Mesenchymal stem cell (in vitro differentiated cells and primary cell): ENCODE measurements around the gene NAALADL2.
A peak's percentile ranks its signal among the peaks of the same experiment; 100 is the strongest.
"Not testable (repeated sequence)": the region's sequence is repeated elsewhere in the genome, so short reads cannot be mapped to it uniquely, and the experiment has no call there.

Experiments used
- DNase-seq: peaks from one replicate; pipeline ENCODE4 v3.0.0-alpha.2; 2013
- H2AFZ ChIP-seq: one replicate; pipeline ENCODE4 v1.6.1; 2013; ENCODE audit warnings: low read depth, mild to moderate bottlenecking, control low read depth, inconsistent platforms, low read length, moderate library complexity
- H2AK5ac ChIP-seq: 2 replicates; pipeline ENCODE4 v1.6.1; 2013; ENCODE audit warnings: low read length, moderate library complexity, mild to moderate bottlenecking, inconsistent platforms; ENCODE audit not compliant: severe bottlenecking
- H2BK120ac ChIP-seq: one replicate; pipeline ENCODE4 v1.6.1; 2013; ENCODE audit warnings: low read depth, mild to moderate bottlenecking, inconsistent platforms, low read length, moderate library complexity
- H2BK12ac ChIP-seq, 2 experiments: one replicate each; pipeline ENCODE4 v1.6.1; 2013; ENCODE audit warnings: inconsistent platforms in 2 of 2, low read length in 2 of 2, mild to moderate bottlenecking in 2 of 2, moderate library complexity in 2 of 2, control low read depth in 1 of 2
- H2BK15ac ChIP-seq: one replicate; pipeline ENCODE4 v1.6.1; 2013; ENCODE audit warnings: mild to moderate bottlenecking, low read depth, inconsistent platforms; ENCODE audit not compliant: poor library complexity, severe bottlenecking
- H2BK5ac ChIP-seq: 2 replicates; pipeline ENCODE4 v1.6.1; 2013; ENCODE audit warnings: low read depth, mild to moderate bottlenecking, low read length, control low read depth, inconsistent platforms; ENCODE audit not compliant: poor library complexity, severe bottlenecking
- H3K14ac ChIP-seq, 2 experiments: one replicate each; pipeline ENCODE4 v1.6.1; 2013; ENCODE audit warnings: inconsistent platforms in 2 of 2, low read length in 2 of 2, control low read depth in 1 of 2, mild to moderate bottlenecking in 1 of 2, moderate library complexity in 1 of 2
- H3K18ac ChIP-seq, 2 experiments: one replicate each; pipeline ENCODE4 v1.6.1; 2013; ENCODE audit warnings: inconsistent platforms in 2 of 2, low read length in 2 of 2, control low read depth in 1 of 2, low read depth in 1 of 2, mild to moderate bottlenecking in 1 of 2
- H3K23ac ChIP-seq, 2 experiments: one replicate each; pipeline ENCODE4 v1.6.1; 2013; ENCODE audit warnings: inconsistent platforms in 2 of 2, low read length in 2 of 2, mild to moderate bottlenecking in 2 of 2, moderate library complexity in 2 of 2, control low read depth in 1 of 2
- H3K27ac ChIP-seq: 2 replicates; pipeline ENCODE4 v1.5.1; 2013; ENCODE audit warnings: mild to moderate bottlenecking, moderate library complexity, low read length, control low read depth, inconsistent platforms; ENCODE audit not compliant: poor library complexity, severe bottlenecking
- H3K27me3 ChIP-seq, 2 experiments: 2 replicates each; pipeline versions ENCODE4 v1.6.1 to v1.7.0; 2013; ENCODE audit warnings: low read length in 2 of 2, mild to moderate bottlenecking in 2 of 2, moderate library complexity in 2 of 2, control low read depth in 1 of 2, inconsistent platforms in 1 of 2; ENCODE audit not compliant: control insufficient read depth in 1 of 2, insufficient read depth in 1 of 2
- H3K36me3 ChIP-seq, 2 experiments: 2 replicates each; pipeline versions ENCODE4 v1.6.1 to v1.7.0; 2013; ENCODE audit warnings: low read length in 2 of 2, control low read depth in 1 of 2, inconsistent platforms in 1 of 2, low read depth in 1 of 2, mild to moderate bottlenecking in 1 of 2; ENCODE audit not compliant: insufficient read depth in 2 of 2, control insufficient read depth in 1 of 2
- H3K4ac ChIP-seq, 2 experiments: one replicate each; pipeline ENCODE4 v1.6.1; 2013; ENCODE audit warnings: inconsistent platforms in 2 of 2, low read length in 2 of 2, mild to moderate bottlenecking in 2 of 2, moderate library complexity in 2 of 2, control low read depth in 1 of 2, low read depth in 1 of 2
- H3K4me1 ChIP-seq: 2 replicates; pipeline ENCODE4 v1.6.1; 2013; ENCODE audit warnings: low read depth, low read length, control low read depth; ENCODE audit not compliant: control insufficient read depth, insufficient read depth
- H3K4me2 ChIP-seq: 2 replicates; pipeline ENCODE4 v1.6.1; 2013; ENCODE audit warnings: low read length, mild to moderate bottlenecking, inconsistent platforms; ENCODE audit not compliant: poor library complexity, severe bottlenecking
- H3K4me3 ChIP-seq, 2 experiments: 2 replicates each; pipeline versions ENCODE4 v1.5.1 to v1.7.0; 2013; ENCODE audit warnings: low read length in 2 of 2, mild to moderate bottlenecking in 2 of 2, control low read depth in 1 of 2, low read depth in 1 of 2; ENCODE audit not compliant: insufficient read depth in 1 of 2
- H3K79me1 ChIP-seq: replicated peaks from 2 replicates; pipeline ENCODE4 v1.6.1; 2013; ENCODE audit warnings: mild to moderate bottlenecking, control low read depth, low read length, inconsistent platforms; ENCODE audit not compliant: poor library complexity, severe bottlenecking
- H3K9ac ChIP-seq: 2 replicates; pipeline ENCODE4 v1.7.0; 2013; ENCODE audit warnings: mild to moderate bottlenecking, low read length, moderate library complexity
- H3K9me3 ChIP-seq: 2 replicates; pipeline ENCODE4 v1.7.0; 2013; ENCODE audit warnings: mild to moderate bottlenecking, low read length; ENCODE audit not compliant: control insufficient read depth
- H4K8ac ChIP-seq: one replicate; pipeline ENCODE4 v1.6.1; 2013; ENCODE audit warnings: inconsistent platforms, mild to moderate bottlenecking, low read length, moderate library complexity
- H4K91ac ChIP-seq: one replicate; pipeline ENCODE4 v1.6.1; 2013; ENCODE audit warnings: mild to moderate bottlenecking, low read length, inconsistent platforms
- WGBS: methylation state at CpG from one replicate; pipeline ENCODE4 v1.1.7; 2013; ENCODE audit warnings: mixed read lengths; 5-methylcytosine and 5-hydroxymethylcytosine counted together

The NAALADL2 gene

DNA sequence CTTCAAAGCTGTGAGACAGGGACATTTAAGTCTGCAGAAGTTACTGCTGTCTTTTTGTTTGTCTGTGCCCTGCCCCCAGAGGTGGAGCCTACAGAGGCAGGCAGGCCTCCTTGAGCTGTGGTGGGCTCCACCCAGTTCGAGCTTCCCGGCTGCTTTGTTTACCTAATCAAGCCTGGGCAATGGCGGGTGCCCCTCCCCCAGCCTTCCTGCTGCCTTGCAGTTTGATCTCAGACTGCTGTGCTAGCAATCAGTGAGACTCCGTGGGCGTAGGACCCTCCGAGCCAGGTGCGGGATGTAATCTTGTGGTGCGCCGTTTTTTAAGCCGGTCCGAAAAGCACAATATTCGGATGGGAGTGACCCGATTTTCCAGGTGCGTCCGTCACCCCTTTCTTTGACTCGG is 928.0 kb downstream of the NAALADL2 start:
- not testable (repeated sequence) for H3K4me1 ChIP-seq, H3K36me3 ChIP-seq, H3K79me1 ChIP-seq, H2BK12ac ChIP-seq, H3K23ac ChIP-seq, H2BK120ac ChIP-seq, H2BK15ac ChIP-seq, H3K18ac ChIP-seq, H2AFZ ChIP-seq, H3K27me3 ChIP-seq, H3K9ac ChIP-seq, H4K8ac ChIP-seq, H4K91ac ChIP-seq, H3K4me2 ChIP-seq, H3K9me3 ChIP-seq, H2AK5ac ChIP-seq, H3K4ac ChIP-seq, H3K27ac ChIP-seq, H3K4me3 ChIP-seq, H2BK5ac ChIP-seq, DNase-seq, H3K14ac ChIP-seq
- WGBS, result 79% methylated on average over 6 of the region's 16 CpGs

DNA sequence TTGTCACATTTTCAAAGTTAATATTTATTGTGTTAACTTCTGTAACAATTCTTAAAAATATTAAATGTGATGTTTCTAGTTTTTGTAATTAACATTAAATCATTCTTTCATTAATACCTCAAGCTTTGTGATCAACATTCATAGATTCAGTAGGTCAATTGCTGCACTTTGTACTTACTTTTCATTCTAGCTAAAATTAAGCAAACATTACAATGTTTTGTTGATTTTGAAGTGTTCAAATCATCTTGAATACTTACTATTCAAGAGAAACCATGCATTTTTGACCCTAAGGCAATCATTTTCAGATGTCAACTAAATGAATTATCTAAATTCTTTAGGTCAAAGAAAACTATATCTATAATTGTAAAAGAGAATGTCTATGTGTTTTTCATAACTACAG is 933.1 kb downstream of the NAALADL2 start:
- no peak overlapping the region for H3K27ac ChIP-seq
- no peak overlapping the region for H2BK12ac ChIP-seq
- H3K18ac ChIP-seq, result no peak overlapping the region
- H3K79me1 ChIP-seq, result no peaks in the 10 kb centered on the region
- H4K8ac ChIP-seq, result no peak overlapping the region
- no peaks in the 10 kb centered on the region for H3K4me1 ChIP-seq
- H2BK15ac ChIP-seq, result no peak overlapping the region
- H2BK5ac ChIP-seq, result no peak overlapping the region
- no peak overlapping the region for H3K14ac ChIP-seq
- H3K4me2 ChIP-seq, result no peak overlapping the region
- no peak overlapping the region for H3K9ac ChIP-seq
- no peaks in the 10 kb centered on the region for H3K27me3 ChIP-seq
- no peak overlapping the region for H4K91ac ChIP-seq
- H3K36me3 ChIP-seq, result no peaks in the 10 kb centered on the region
- no peak overlapping the region for H3K4me3 ChIP-seq
- peaks cover 7% of the 10 kb centered on the region for H3K9me3 ChIP-seq
- H3K4ac ChIP-seq, result no peak overlapping the region
- no peak overlapping the region for H2AFZ ChIP-seq
- no peak overlapping the region for H2BK120ac ChIP-seq
- H2AK5ac ChIP-seq, result no peak overlapping the region
- DNase-seq, result no peak
- H3K23ac ChIP-seq, result no peak overlapping the region

DNA sequence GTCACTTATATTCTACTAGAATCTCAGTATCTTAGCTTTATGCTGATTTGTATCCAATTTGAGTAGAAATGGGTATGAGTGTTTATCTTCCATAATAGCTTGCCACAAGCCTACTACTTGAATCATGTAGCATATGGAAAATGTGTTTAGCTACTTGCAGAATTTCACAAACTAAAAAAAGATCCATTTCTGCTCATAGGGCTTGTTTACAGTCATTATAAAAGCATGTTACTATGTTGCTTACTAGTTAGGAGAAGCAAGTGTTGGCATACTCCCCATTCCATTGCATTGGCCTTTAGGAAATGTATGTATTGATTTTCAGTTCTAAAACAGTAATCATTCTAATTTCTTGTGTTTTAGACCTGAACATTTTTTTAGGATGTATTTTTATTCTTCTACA is 939.2 kb downstream of the NAALADL2 start:
- Histone ChIP-seq H3K4me2 (no peak overlapping the region), H3K4me1 (no peaks in the 10 kb centered on the region), H3K27ac (no peak overlapping the region), H3K23ac (no peak overlapping the region), H3K27me3 (no peaks in the 10 kb centered on the region), H2BK12ac (no peak overlapping the region), H3K18ac (no peak overlapping the region), H4K8ac (no peak overlapping the region), H3K4ac (no peak overlapping the region), H2BK5ac (no peak overlapping the region), H3K14ac (no peak overlapping the region), H3K79me1 (no peaks in the 10 kb centered on the region), H4K91ac (no peak overlapping the region), H3K36me3 (no peaks in the 10 kb centered on the region), H3K4me3 (no peak overlapping the region), H2BK120ac (no peak overlapping the region), H2AK5ac (no peak overlapping the region), H3K9ac (no peak overlapping the region), H2BK15ac (no peak overlapping the region), H3K9me3 (peaks cover 7% of the 10 kb centered on the region), H2AFZ (no peak overlapping the region)
- no peak for DNase-seq

DNA sequence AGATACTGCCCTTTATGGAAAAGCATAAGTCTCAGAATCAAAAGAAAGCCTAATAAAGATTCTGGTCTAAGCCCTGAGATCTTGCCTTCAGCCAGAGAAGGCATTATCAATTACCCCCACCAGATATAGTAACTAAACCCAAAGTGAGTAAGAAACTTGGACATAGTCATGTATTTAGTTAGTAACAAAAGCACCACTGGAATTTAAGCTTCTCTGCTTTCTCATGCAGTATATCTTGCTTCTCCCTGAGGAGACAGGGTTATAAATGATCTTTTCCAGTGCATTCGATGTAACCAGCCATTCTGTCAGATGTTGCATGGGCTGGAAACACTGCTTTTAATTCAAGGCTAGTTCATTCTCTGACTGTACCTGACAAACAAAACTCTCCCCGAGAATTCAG is 946.7 kb downstream of the NAALADL2 start:
- H3K9me3 ChIP-seq, result no peaks in the 10 kb centered on the region
- peak overlapping the region in 1 of 2 experiments; percentile 54 for H3K18ac ChIP-seq
- no peak overlapping the region for H4K91ac ChIP-seq
- no peaks in the 10 kb centered on the region for H3K4me1 ChIP-seq
- no peak overlapping the region for H2BK12ac ChIP-seq
- H3K27ac ChIP-seq, result no peak overlapping the region
- no peak overlapping the region for H2BK120ac ChIP-seq
- no peak overlapping the region for H3K4me2 ChIP-seq
- H2AK5ac ChIP-seq, result no peak overlapping the region
- no peaks in the 10 kb centered on the region for H3K27me3 ChIP-seq
- no peak for DNase-seq
- no peak overlapping the region for H2BK5ac ChIP-seq
- H3K36me3 ChIP-seq, result no peaks in the 10 kb centered on the region
- no peak overlapping the region for H4K8ac ChIP-seq
- H2AFZ ChIP-seq, result no peak overlapping the region
- H3K4me3 ChIP-seq, result no peak overlapping the region
- no peaks in the 10 kb centered on the region for H3K79me1 ChIP-seq
- no peak overlapping the region for H2BK15ac ChIP-seq
- no peak overlapping the region for H3K9ac ChIP-seq
- H3K14ac ChIP-seq, result no peak overlapping the region
- H3K23ac ChIP-seq, result no peak overlapping the region
- WGBS, result 86% methylated on average over 2 of the region's 2 CpGs
- H3K4ac ChIP-seq, result no peak overlapping the region
